Measurements from ENCODE around the gene FZD7. TPM values are rescaled to one million over a fixed set of nuclear protein-coding genes. Genes with fewer than 3 reads are reported as not detected.

FZD7 gene
- total and polyA plus RNA-seq, 7 donors, result 1.8 to 32.1 (median 9.5) TPM

DNA sequence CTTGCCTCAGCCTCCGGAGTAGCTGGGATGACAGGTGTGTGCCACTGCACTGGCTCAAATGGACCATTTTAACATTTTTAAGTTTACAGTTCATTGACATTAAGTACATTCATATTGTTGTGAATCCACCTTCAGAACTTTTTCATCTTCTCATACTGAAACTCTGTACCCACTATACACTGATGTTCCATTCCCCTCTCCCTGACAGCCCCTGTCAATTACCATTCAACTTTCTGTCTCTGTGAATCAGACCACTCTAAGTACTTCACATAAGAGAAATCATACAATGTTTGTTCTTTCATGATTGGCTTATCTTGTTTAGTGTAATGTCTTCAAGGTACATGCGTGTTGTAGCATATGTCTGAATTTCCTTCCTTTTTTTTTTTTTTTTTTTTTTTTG is 37.5 kb downstream of the FZD7 start:
- no peak for ATAC-seq
- DNase-seq, result no peak
- no peaks in the 10 kb centered on the region for H3K36me3 ChIP-seq (ENCODE audit: insufficient read depth in 1 of 2, low read depth in 1 of 2)
- H3K4me3 ChIP-seq, result no peak overlapping the region
- no peak overlapping the region for H3K27ac ChIP-seq
- intact Hi-C loops (cut with DNase I), result no loop called here
- no peaks in the 10 kb centered on the region for H3K9me3 ChIP-seq
- H3K27me3 ChIP-seq (ENCODE audit: insufficient read depth in 3 of 3, low read length in 2 of 3), result no peaks in the 10 kb centered on the region
- 85 to 92% (median 91%) methylated on average over 2 of the region's 2 CpGs for WGBS, 3 donors
- TF ChIP-seq, protein P1, sequence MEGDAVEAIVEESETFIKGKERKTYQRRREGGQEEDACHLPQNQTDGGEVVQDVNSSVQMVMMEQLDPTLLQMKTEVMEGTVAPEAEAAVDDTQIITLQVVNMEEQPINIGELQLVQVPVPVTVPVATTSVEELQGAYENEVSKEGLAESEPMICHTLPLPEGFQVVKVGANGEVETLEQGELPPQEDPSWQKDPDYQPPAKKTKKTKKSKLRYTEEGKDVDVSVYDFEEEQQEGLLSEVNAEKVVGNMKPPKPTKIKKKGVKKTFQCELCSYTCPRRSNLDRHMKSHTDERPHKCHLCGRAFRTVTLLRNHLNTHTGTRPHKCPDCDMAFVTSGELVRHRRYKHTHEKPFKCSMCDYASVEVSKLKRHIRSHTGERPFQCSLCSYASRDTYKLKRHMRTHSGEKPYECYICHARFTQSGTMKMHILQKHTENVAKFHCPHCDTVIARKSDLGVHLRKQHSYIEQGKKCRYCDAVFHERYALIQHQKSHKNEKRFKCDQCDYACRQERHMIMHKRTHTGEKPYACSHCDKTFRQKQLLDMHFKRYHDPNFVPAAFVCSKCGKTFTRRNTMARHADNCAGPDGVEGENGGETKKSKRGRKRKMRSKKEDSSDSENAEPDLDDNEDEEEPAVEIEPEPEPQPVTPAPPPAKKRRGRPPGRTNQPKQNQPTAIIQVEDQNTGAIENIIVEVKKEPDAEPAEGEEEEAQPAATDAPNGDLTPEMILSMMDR (IDR thresholded peaks at IDR 0.05), result no peak
- peaks cover 17% of the 10 kb centered on the region for H3K4me1 ChIP-seq

DNA sequence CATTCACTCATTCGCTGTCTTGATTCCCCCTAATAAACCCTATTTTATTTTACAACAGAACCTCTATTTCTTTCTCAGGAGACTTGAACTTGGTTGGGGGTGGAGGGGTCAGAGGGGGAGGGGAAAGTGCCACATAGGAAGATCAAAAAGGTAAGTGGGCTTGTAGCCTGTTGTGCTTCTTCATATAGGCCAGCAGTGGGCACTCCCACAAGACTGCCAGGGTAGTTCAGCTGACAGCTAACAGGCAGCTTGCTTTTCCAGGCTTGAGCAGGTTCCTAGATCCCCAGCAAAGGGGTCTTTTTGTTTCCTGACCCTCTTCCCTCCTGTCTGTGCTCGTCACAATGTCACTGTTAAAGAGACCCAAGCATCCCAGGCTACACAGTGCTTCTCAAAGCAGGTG is 38.6 kb downstream of the FZD7 start:
- 62 to 84% (median 67%) methylated on average over 2 of the region's 2 CpGs for WGBS, 3 donors
- Histone ChIP-seq H3K9me3 (no peaks in the 10 kb centered on the region), H3K36me3 (ENCODE audit: insufficient read depth in 1 of 2, low read depth in 1 of 2) (no peaks in the 10 kb centered on the region), H3K27ac (no peak overlapping the region), H3K27me3 (ENCODE audit: insufficient read depth in 3 of 3, low read length in 2 of 3) (no peaks in the 10 kb centered on the region), H3K4me1 (peaks cover 17% of the 10 kb centered on the region), H3K4me3 (no peak overlapping the region)
- ATAC-seq (peak in 2 of 4 donors; percentile 46 to 50), DNase-seq (no peak)
- TF ChIP-seq, protein P1 (IDR thresholded peaks at IDR 0.05), result peak; percentile 16
- intact Hi-C loops (cut with DNase I), result no loop called here

DNA sequence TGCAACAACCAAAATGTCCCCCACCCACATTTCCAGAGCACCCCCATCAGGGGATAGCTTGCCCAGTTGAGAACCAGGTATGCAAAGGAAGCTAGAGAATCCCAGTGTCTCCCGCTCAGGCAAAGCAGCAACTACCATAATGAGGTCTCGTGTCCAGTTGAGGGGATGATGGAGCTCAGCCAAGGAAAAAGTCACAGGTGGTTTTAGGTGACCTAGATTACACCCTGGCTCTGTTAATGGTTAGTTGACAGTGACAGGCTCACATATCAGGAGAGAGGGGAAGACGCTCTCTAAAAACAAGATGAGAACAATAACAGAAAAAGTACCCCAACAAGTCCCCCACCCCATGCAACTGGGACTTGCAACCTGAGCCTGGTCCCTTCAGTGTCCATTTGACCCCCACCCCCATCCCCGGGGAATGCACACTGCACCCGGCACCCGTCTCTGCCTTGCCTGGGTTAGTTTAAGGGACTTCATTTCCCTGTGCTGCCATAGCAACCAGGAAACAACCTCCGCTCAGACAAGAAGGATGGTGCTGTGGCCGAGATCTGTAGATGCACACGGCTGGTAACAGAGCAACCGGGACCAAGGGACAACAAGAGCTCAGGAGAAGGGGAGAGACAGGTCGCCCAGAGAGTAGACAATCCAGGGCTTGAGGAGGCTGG is 39.2 kb downstream of the FZD7 start, which contains the start of gene KIAA2012:
KIAA2012 (plus strand) TSS at position 519 of the 665 bp plus-strand sequence. CDS start 373 bp downstream, outside the sequence.
- WGBS, 3 donors, result 33 to 46% (median 36%) methylated on average over 11 of the region's 11 CpGs
- peak; percentile 13 to 56 (median 38) for ATAC-seq
- H3K4me3 ChIP-seq, result no peak within 1 kb of the TSS
- peaks cover 17% of the 10 kb centered on the region for H3K4me1 ChIP-seq
- intact Hi-C loops (cut with DNase I), result no loop called here
- DNase-seq, result no peak
- no peak within 1 kb of the TSS for H3K27ac ChIP-seq
- TF ChIP-seq, protein P1 (IDR thresholded peaks at IDR 0.05), result no peak
- no peaks in the 10 kb centered on the region for H3K27me3 ChIP-seq (ENCODE audit: insufficient read depth in 3 of 3, low read length in 2 of 3)
- no peaks in the 10 kb centered on the region for H3K9me3 ChIP-seq
- no peaks in the 10 kb centered on the region for H3K36me3 ChIP-seq (ENCODE audit: insufficient read depth in 1 of 2, low read depth in 1 of 2)

DNA sequence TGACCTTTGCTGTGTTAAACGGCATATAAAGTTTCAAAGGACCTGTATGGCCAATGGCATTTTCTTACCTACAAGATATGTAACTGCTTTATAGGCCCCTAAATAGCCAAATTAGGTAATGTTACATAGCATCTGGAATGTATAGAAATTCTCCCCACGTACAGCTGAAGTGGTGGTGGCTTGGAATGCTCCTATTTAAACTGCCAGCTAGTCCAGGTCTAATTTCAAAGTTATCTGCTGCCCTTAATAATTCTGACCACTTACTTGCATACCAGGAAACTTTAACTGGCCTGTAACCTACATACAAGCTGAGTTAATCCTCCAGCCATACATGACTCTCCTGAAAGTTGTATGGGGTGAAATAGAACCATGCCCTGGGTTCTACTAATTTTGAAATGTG is 40.7 kb downstream of the FZD7 start:
- H3K27me3 ChIP-seq (ENCODE audit: insufficient read depth in 3 of 3, low read length in 2 of 3), result no peaks in the 10 kb centered on the region
- H3K27ac ChIP-seq, result no peak overlapping the region
- WGBS, 3 donors, result 54 to 80% (median 68%) methylated on average over 2 of the region's 2 CpGs
- no peaks in the 10 kb centered on the region for H3K36me3 ChIP-seq (ENCODE audit: insufficient read depth in 1 of 2, low read depth in 1 of 2)
- DNase-seq, result no peak
- TF ChIP-seq, protein P1 (IDR thresholded peaks at IDR 0.05), result no peak
- no peaks in the 10 kb centered on the region for H3K9me3 ChIP-seq
- no peak for ATAC-seq
- H3K4me3 ChIP-seq, result no peak overlapping the region
- H3K4me1 ChIP-seq, result peaks cover 8% of the 10 kb centered on the region
- intact Hi-C loops (cut with DNase I), result no loop called here

DNA sequence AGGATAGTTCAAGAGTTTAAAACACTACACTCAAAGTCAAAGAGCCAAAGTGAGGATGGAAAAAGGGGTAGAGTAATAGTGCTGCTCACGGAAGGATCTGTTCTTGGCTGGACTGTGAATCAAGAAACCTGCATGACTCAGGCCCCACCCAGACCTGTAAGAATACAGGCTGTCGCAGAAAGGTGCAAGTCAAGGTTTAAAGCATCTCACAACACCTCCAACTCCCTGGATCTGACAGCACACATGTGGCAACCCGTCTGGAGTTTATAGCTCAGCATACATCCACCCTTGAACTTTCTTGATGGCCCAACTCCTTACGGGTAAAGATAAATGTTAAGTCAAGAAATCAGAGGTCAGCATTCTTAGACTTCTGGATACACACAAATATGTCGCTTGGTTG is 45.7 kb downstream of the FZD7 start:
- intact Hi-C loops (cut with DNase I), result no loop called here
- TF ChIP-seq, protein P1 (IDR thresholded peaks at IDR 0.05), result no peak

More for the DNA sequence above, 45.7 kb downstream of the FZD7 start:
- Histone ChIP-seq H3K9me3 (no peaks in the 10 kb centered on the region), H3K4me3 (no peak overlapping the region), H3K27me3 (ENCODE audit: insufficient read depth in 3 of 3, low read length in 2 of 3) (no peaks in the 10 kb centered on the region), H3K27ac (no peak overlapping the region), H3K36me3 (ENCODE audit: insufficient read depth in 1 of 2, low read depth in 1 of 2) (no peaks in the 10 kb centered on the region), H3K4me1 (no peaks in the 10 kb centered on the region)
- 87 to 91% (median 87%) methylated on average over 5 of the region's 5 CpGs for WGBS, 3 donors
- ATAC-seq, result no peak
- no peak for DNase-seq
